Measurements from ENCODE around the gene C10orf105. TPM values are rescaled to one million over a fixed set of nuclear protein-coding genes. Genes with fewer than 3 reads are reported as not detected.

C10orf105 gene
- total and polyA plus RNA-seq, 2 of the 8 experiments (the other 6 are each of a cell fraction or from before 2014, with no cell fraction given) = 0.71 to 0.73 TPM

GRCh38 chr10:71666639-71667386 lies 52.8 kb downstream of the C10orf105 start (continued):
- TF ChIP-seq EP300 (IDR thresholded peaks at IDR 0.05; ENCODE audit: borderline replicate concordance in 1 of 2, low read depth in 2 of 2, low read length in 2 of 2) (no peak), TAF1 (IDR thresholded peaks at IDR 0.05; ENCODE audit: low read depth, low read length) (no peak), SUZ12 (IDR thresholded peaks at IDR 0.05; ENCODE audit: low read length) (no peak), ATF2 (IDR thresholded peaks at IDR 0.05; ENCODE audit: low read length) (no peak), CBX5 (IDR thresholded peaks at IDR 0.05; ENCODE audit: low read depth, low read length) (no peak), EGR1 (IDR thresholded peaks at IDR 0.05; ENCODE audit: borderline replicate concordance, low read depth, low read length) (no peak), CHD1 (IDR thresholded peaks at IDR 0.05; ENCODE audit: low read depth, low read length) (no peak), BACH1 (IDR thresholded peaks at IDR 0.05; ENCODE audit: low read length) (no peak)
